Kidney capillary endothelial cell (primary cell): Measurements from ENCODE around the gene ETDB.
"Not testable (repeated sequence)": the region's sequence is repeated elsewhere in the genome, so short reads cannot be mapped to it uniquely, and the experiment has no call there.

Experiments used
- DNase-seq: peaks from one replicate; pipeline ENCODE4 v3.0.0-alpha.2; 2018; ENCODE audit warnings: low spot score

ETDB gene

DNA sequence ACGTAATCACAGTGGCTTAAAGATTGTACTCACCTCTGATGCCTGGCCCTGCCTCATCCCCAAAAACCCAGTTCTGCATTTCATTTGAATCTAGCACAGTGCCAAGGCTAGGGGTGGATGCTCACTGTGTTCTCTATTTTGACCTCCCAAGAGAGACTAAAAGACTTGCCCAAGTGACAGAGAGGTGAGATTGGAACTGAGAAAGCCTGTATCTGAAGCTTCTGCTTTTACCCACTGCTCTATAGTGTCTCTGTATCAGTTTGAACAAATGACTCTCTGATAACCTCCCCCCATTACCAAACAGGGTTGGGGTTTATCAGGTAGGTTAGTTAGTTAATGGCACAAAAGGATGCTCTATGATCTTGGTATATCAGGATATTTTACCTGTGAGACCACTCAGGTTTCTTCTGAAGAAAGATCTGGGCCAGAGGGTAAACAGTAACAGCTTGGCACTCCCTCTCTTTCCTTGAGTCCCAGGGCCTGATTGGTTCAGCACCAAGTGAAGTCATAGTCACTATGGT lies at the start of gene ETDB:
Gene ETDB (minus strand): TSS at position 471 of the 521 bp plus-strand sequence. CDS start 1,265 bp downstream, outside the sequence.
- DNase-seq, result not testable (repeated sequence)

DNA sequence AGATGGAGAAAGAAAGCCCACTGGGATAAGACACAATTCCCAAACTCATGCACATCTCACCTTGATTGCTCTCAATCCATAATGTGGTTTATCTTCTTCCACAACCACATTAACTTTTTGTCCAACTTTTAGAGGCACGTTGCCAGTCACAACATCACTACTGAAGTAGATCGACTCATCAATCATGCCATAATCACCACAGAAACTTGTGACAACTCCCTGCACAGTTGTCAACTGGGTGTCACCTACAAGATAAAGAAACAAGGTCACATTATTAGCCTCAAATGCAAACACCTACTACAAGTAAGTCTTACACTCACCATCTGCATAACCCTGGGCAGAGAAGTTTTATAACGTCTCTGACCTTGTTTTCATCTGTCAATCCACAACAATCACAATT lies 49.2 kb upstream of the ETDB start:
- not testable (repeated sequence) for DNase-seq

DNA sequence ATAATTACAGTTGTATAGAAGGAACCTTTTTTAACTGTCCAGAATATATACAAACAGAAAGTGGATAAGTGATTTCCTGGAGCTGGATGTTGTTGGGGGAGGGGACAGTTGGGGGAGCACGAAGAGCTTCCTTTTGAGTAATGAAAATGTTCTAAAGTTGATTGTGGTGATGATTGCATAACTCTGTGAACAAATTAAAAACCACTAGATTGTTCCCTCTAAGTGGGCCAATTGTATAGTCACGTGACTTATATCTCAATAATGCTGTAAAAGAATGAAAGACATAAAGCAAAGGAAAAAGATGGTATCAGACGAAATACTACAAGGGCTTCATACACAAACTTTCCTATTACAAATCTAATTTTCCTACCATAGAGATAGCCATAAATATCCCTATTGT lies 48.2 kb upstream of the ETDB start:
- no peak for DNase-seq

DNA sequence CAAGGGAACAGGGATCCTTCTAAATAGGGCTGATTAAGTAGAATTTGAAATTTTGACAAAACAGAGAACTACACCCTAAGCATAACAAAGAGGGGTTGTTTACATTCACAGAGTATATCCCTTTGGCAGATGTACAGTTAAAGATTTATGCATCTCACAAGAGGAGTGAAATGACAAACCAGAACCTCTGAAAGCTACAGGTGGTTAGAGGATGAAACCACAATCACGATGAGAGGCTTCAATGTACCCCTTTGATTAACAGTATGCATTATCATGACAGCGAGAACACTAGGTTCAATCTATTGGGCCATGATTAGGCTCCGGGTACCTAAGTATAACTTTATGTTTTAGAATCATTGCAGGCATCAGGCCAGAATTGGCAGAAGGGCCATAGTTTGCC lies 34.4 kb upstream of the ETDB start:
- DNase-seq, result not testable (repeated sequence)

- DNase-seq, result not testable (repeated sequence)
These were observed 5.8 kb upstream of the ETDB start for GRCh38 chrX:135126145-135126544.

DNA sequence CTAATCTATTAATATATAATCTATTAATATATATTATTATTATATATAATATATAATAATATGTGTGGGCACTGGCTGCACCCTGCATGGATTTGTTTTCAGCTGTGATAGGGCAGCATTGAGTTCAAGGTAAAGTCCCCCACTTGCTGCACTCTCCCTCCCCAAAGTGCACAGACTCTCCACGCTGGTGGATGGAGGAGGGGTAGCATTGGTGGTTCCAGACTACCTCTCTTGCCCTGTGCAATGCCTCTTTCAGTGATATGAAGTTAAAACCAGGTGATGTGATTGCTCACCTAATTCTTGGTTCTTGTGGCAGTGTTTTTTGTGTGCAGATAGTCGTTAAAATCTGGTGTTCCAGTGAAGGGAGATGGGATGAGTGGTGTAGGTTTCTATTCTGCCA lies 4.3 kb downstream of the ETDB start:
- not testable (repeated sequence) for DNase-seq

- DNase-seq, result no peak
These were observed 5.9 kb downstream of the ETDB start for GRCh38 chrX:135114392-135114791.

- DNase-seq, result no peak
These were observed 7.6 kb downstream of the ETDB start for GRCh38 chrX:135112743-135113142.

- peak; percentile 30 for DNase-seq
These were observed 8.1 kb downstream of the ETDB start for GRCh38 chrX:135112096-135112729.

- DNase-seq, result no peak
These were observed 10.8 kb downstream of the ETDB start for GRCh38 chrX:135109554-135109953.

- DNase-seq, result no peak
These were observed 20.9 kb downstream of the ETDB start for GRCh38 chrX:135099493-135099783.

GRCh38 chrX:135097196-135097744 lies 23.1 kb downstream of the ETDB start:
- not testable (repeated sequence) for DNase-seq

DNA sequence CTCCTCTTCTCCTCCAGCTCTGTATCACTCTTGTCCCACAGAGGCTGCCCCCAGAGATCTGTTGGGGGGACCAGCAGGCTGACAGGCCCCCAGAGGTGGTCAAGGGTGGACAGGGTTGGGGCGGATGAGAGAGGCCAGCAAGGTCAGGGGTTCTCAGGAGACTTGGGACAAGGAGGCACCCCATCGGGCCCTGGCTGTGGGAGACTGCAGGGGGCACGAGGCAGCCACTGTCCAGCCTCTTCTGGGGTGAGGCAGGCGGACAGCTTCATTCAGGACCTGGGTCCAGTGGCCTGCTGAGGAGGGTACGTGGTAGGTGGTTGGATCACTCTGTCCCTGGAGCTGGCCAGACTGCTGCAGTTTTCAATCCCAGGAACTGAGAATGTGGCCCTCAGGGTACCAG lies 24.6 kb downstream of the ETDB start:
- DNase-seq, result no peak

DNA sequence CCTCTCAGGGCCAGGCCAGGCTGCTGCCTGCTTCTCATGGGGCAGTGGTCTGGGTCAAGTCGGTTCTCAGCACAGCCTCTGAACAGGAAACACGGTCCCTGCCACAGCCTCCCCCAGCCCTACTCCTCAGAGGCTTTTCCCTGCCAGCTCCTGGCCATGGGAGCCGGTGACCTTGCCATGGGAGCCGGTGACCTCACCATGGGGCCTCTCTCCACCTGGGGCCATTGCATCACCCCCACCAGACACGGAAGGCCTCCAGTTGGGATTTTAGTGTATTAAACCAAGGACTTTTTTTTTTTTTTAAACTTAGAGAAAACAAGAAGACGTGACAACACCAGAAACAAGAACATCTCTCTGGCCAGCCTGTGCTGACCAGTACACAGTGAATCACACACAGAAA lies 25.6 kb downstream of the ETDB start:
- DNase-seq, result no peak

GRCh38 chrX:135089126-135089525 lies 31.2 kb downstream of the ETDB start:
- no peak for DNase-seq

- DNase-seq, result no peak
These were observed 32.5 kb downstream of the ETDB start for GRCh38 chrX:135087867-135088266.

DNA sequence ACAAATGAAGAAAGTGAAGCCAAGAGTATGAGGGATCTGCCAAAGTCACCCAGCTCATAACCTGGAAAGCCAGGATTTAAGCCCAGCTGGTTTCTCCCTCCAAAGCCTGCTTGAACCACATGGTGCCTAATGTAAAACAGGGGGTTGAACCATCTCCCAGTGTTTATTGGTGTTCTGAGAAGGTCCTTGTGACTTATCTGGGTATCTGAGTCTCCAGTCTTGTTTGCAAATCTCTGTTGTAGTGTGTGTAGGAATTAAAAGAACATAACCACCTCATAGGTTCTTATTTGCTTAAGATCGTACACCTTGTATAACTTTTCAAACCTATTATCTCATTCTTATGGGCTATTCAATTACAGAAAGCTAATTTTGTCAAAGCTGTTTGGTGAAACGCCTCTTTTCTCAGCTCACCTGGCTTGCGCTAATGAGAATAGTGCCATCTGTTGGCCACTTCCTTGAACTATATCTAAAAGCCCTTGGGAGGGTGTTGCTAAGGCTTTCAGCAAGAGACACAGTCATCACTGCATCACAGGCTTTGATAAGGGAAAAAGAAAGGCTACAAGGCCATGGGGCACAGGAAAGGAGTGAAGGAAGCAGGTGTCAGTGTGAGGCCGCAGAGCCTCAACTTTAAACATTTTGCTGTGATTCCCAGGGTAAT lies 34.0 kb downstream of the ETDB start:
- DNase-seq, result peak; percentile 33

DNA sequence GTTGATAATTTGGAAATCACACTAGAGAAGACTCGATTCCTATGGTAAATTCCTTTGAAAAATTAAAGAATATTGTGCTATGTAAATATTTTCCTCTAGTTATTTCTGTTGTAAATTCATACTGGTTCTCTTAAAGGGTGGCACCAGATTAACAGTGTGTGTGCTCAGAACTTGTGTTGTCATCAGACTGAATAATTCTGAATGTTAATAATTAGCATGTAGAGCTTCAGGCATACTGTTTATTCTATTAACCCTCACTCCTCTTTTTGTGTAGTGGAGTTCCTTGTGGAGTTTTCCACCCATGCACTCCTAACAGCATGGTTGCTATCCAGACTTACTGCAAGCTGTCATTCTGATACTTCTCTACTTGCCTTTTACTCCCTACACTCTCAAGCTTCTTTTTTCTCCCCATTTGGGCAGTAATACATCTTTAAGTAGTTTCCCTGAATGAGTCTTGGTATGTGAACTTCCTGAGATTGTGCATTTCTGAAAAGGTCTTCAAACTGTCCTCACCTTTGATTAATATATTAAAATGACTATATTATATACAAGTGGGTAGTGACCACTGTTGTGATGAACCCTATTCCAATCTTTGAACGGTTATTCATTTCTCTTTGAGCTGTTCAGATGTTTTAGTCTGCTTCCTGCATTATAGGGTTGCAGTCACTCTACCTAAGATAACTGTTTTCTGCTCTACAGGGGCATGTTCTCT lies 38.5 kb downstream of the ETDB start:
- DNase-seq, result no peak
